Activated T-helper 2 cell treated with anti-CD3 and anti-CD28 coated beads, Interferon-gamma antibody, Interleukin-2, Interleukin-4, amounts not matched to agents 10 μg/mL and 5 μg/mL and 100 μg/mL, durations not matched to agents 14 hours and 24 hours and 36 hours (primary cell): ENCODE data around the gene NUDT19. TPM values are rescaled to one million over a fixed set of nuclear protein-coding genes. Genes with fewer than 3 reads are reported as not detected.
"Not testable (repeated sequence)": the region's sequence is repeated elsewhere in the genome, so short reads cannot be mapped to it uniquely, and the experiment has no call there.

ENCODE experiments used
- DNase-seq: peaks from one replicate; pipeline ENCODE4 v3.0.0; 2021; ENCODE audit warnings: low spot score
- H3K27ac Mint-ChIP-seq: one replicate; pipeline ENCODE4 v1.8.0; 2021; ENCODE audit warnings: mixed read lengths
- H3K27me3 Mint-ChIP-seq: one replicate; pipeline ENCODE4 v1.8.0; 2021; ENCODE audit warnings: low read depth, mixed read lengths
- H3K36me3 Mint-ChIP-seq: one replicate; pipeline ENCODE4 v1.8.0; 2021; ENCODE audit warnings: low read depth, mixed read lengths
- H3K4me1 Mint-ChIP-seq: one replicate; pipeline ENCODE4 v1.8.0; 2021; ENCODE audit warnings: low read depth, mixed read lengths
- H3K4me3 Mint-ChIP-seq: one replicate; pipeline ENCODE4 v1.8.0; 2021; ENCODE audit warnings: low read depth, mild to moderate bottlenecking, moderate library complexity, mixed read lengths
- H3K9me3 Mint-ChIP-seq: one replicate; pipeline ENCODE4 v1.8.0; 2021; ENCODE audit warnings: mixed read lengths
- intact Hi-C: fragments of 100-400 bp; cut with micrococcal nuclease; formaldehyde crosslinking; loops from one replicate; pipeline ENCODE4 v1.15.1; 2023
- total RNA-seq: library from RNA; stranded (reverse); gene quantifications from 2 replicates; pipeline ENCODE4 v1.2.3, GENCODE V29; 2022

Gene NUDT19
- total RNA-seq, 1 donor from 2014 or later = 25.6 TPM

DNA sequence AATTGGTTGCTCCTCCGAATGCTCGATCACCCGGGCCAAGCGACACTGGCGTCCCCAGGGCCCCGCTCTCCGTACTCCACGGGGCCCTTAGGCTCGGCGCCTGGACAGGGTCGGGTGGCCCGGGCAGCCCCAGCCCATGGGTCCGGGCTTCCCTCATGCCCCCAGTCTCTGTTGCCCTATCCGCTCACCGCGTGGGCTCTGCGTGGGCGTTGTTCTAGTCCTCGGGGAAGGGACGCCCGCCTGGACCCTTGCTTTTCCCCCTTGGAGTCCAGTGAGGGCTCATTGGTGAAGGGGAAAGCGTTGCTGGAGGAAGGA lies 29.3 kb downstream of the NUDT19 start:
- Mint-ChIP-seq H3K27me3 (no peaks in the 10 kb centered on the region), H3K9me3 (no peaks in the 10 kb centered on the region), H3K4me3 (no peak overlapping the region), H3K36me3 (no peaks in the 10 kb centered on the region), H3K27ac (no peak overlapping the region), H3K4me1 (no peaks in the 10 kb centered on the region)
- intact Hi-C loops = no loop called here
- DNase-seq = no peak

GRCh38 chr19:32735936-32736335 lies 44.3 kb downstream of the NUDT19 start:
- Mint-ChIP-seq H3K4me1 (no peaks in the 10 kb centered on the region), H3K9me3 (no peaks in the 10 kb centered on the region), H3K27ac (no peak overlapping the region), H3K27me3 (peaks cover 2% of the 10 kb centered on the region), H3K4me3 (no peak overlapping the region), H3K36me3 (no peaks in the 10 kb centered on the region)
- intact Hi-C loops = no loop called here
- no peak for DNase-seq

- H3K36me3 Mint-ChIP-seq = no peaks in the 10 kb centered on the region
- no peak overlapping the region for H3K4me3 Mint-ChIP-seq
- no peaks in the 10 kb centered on the region for H3K4me1 Mint-ChIP-seq
- H3K27me3 Mint-ChIP-seq = no peaks in the 10 kb centered on the region
- intact Hi-C loops = no loop called here
- H3K9me3 Mint-ChIP-seq = no peaks in the 10 kb centered on the region
- no peak overlapping the region for H3K27ac Mint-ChIP-seq
- DNase-seq = no peak
Observed at GRCh38 chr19:32743021-32743420, 51.4 kb downstream of the NUDT19 start.

DNA sequence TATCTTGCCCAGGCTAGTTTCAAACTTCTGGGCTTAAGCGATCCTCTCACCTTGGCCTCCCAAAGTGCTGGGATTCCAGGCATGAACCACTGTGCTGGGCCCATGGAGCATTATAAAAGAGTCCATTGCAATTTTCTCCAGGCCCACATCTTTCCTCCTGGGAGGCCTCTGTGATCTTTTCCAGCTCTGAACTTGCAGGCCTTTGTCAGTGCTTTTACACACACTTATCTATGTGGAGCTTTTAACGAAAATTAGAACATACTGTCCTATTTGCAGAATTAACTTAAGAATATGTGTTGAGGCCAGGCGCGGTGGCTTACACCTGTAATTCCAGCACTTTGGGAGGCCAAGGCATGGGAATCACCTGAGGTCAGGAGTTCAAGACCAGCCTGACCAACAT lies 51.8 kb downstream of the NUDT19 start:
- Mint-ChIP-seq H3K27me3 (no peaks in the 10 kb centered on the region), H3K4me3 (no peak overlapping the region), H3K4me1 (no peaks in the 10 kb centered on the region), H3K36me3 (no peaks in the 10 kb centered on the region), H3K27ac (no peak overlapping the region), H3K9me3 (no peaks in the 10 kb centered on the region)
- intact Hi-C loops = no loop called here
- DNase-seq = no peak

DNA sequence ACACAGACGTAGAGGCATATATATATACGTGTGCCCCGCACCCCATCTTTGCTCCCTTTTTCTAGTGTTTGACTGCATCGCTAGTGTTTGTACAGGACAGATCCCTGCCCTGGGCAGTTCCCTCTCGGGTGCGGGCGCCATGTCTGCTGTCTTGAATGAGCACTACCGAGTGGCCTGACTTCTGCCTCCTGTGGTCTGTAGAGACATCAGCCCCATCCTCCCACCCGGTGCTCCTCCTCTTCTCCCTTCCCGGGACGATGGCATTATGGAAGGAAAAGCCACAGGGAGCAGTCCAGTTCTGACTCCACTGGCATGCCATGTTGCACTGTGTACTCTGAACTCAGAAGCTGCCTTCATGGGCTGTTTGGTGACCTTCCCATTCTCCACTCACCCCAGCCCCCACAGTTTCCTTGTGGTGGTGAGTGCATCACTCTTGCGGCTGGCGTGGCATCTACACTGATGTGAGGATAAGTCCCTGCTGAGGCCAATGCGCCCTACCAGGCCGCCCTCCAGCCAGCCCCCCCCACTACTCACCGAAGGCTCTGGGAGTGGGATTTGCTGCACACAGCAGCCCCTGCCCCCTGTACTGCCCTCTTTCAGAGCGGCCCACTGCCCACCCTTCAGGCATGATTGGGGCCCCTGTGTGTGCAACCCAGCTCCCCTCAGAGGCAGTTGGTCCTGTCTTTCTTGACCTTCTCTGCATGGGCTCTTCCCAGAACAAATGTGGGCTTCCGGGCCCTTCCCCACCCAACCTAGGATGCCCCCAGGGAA lies 53.1 kb downstream of the NUDT19 start:
- no peak overlapping the region for H3K4me3 Mint-ChIP-seq
- peaks cover 7% of the 10 kb centered on the region for H3K27me3 Mint-ChIP-seq
- no peaks in the 10 kb centered on the region for H3K9me3 Mint-ChIP-seq
- H3K27ac Mint-ChIP-seq = no peak overlapping the region
- DNase-seq = no peak
- H3K36me3 Mint-ChIP-seq = no peaks in the 10 kb centered on the region
- intact Hi-C loops = no loop called here
- H3K4me1 Mint-ChIP-seq = no peaks in the 10 kb centered on the region

DNA sequence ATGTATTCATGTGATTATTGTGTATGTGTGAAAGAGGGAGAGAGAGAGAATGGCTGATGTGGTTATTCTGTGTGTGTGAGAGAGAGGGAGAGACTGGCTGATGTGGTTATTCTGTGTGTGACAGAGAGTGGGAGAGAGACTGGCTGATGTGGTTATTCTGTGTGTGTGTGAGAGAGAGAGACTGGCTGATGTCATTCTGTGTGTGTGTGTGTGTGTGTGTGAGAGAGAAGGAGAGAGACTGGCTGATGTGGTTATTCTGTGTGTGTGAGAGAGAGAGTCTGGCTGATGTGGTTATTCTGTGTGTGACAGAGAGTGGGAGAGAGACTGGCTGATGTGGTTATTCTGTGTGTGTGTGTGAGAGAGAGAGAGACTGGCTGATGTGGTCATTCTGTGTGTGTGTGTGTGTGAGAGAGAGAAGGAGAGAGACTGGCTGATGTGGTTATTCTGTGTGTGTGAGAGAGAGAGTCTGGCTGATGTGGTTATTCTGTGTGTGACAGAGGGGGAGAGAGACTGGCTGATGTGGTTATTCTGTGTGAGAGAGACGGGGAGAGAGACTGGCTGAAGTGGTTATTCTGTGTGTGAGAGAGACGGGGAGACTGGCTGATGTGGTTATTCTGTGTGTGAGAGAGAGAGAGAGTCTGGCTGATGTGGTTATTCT lies 54.1 kb downstream of the NUDT19 start:
- DNase-seq = not testable (repeated sequence)

GRCh38 chr19:32746631-32747196 lies 55.1 kb downstream of the NUDT19 start:
- H3K27ac Mint-ChIP-seq, DNase-seq, H3K9me3 Mint-ChIP-seq, H3K4me3 Mint-ChIP-seq, intact Hi-C loops, H3K36me3 Mint-ChIP-seq, H3K4me1 Mint-ChIP-seq: not testable (repeated sequence)
- peaks cover 14% of the 10 kb centered on the region for H3K27me3 Mint-ChIP-seq

More for the DNA sequence above, 54.1 kb downstream of the NUDT19 start:
- H3K27me3 Mint-ChIP-seq = peaks cover 13% of the 10 kb centered on the region
- H3K4me1 Mint-ChIP-seq, H3K27ac Mint-ChIP-seq, intact Hi-C loops, H3K36me3 Mint-ChIP-seq, H3K4me3 Mint-ChIP-seq, H3K9me3 Mint-ChIP-seq: not testable (repeated sequence)

GRCh38 chr19:32748497-32748896 lies 56.9 kb downstream of the NUDT19 start:
- Mint-ChIP-seq H3K9me3 (no peaks in the 10 kb centered on the region), H3K4me1 (no peaks in the 10 kb centered on the region), H3K4me3 (no peak overlapping the region), H3K27me3 (peaks cover 14% of the 10 kb centered on the region), H3K27ac (no peak overlapping the region), H3K36me3 (no peaks in the 10 kb centered on the region)
- intact Hi-C loops = no loop called here
- DNase-seq = no peak

DNA sequence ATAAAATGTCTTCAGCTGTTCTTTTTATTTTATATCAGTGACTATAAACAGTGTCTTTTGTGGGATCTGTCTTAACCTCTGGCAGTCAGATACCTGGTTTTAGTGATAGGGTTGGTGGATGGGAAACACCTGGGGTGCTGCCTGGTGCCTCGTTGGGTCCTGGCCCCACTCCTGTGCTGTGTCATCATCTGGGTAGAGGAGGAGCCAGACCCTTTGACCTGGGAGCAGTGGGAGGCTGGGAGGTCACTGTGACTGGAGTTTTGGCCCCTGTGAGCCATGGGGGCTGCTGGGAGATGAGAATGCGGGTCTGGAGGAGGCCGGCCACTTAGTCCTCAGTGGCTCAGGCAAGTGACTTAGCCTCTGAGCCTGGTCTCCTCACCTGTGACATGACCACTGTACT lies 57.3 kb downstream of the NUDT19 start:
- intact Hi-C loops = no loop called here
- H3K27me3 Mint-ChIP-seq = peaks cover 14% of the 10 kb centered on the region
- H3K4me1 Mint-ChIP-seq = no peaks in the 10 kb centered on the region

DNA sequence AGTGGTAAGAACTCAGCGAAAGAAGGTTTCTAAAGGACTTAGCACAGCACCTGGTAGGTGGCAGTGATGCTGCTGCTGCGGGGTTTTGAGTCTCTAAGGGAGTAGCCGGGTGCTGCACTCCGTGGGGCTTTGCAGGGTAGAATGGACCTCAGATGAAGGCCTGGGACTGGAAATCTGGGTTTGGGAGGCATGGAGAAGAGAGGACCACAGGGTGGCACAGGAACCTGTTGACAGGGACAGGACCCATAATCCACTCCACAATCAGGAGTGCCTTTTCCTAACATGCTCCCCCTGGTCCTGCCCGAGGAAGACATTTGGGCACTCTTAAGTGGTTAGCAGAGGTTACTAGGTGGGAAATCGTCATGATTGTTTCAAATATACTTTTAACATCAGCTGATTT lies 57.7 kb downstream of the NUDT19 start:
- H3K4me3 Mint-ChIP-seq = no peak overlapping the region
- H3K4me1 Mint-ChIP-seq = no peaks in the 10 kb centered on the region
- intact Hi-C loops = no loop called here
- H3K27ac Mint-ChIP-seq = no peak overlapping the region
- H3K36me3 Mint-ChIP-seq = no peaks in the 10 kb centered on the region
- H3K9me3 Mint-ChIP-seq = no peaks in the 10 kb centered on the region
- peaks cover 14% of the 10 kb centered on the region for H3K27me3 Mint-ChIP-seq
- DNase-seq = no peak

More for the DNA sequence above, 57.3 kb downstream of the NUDT19 start:
- no peak overlapping the region for H3K4me3 Mint-ChIP-seq
- no peaks in the 10 kb centered on the region for H3K36me3 Mint-ChIP-seq
- no peak overlapping the region for H3K27ac Mint-ChIP-seq
- no peak for DNase-seq
- no peaks in the 10 kb centered on the region for H3K9me3 Mint-ChIP-seq

GRCh38 chr19:32750441-32751055 lies 58.9 kb downstream of the NUDT19 start:
- no peaks in the 10 kb centered on the region for H3K9me3 Mint-ChIP-seq
- H3K4me1 Mint-ChIP-seq = no peaks in the 10 kb centered on the region
- no peak overlapping the region for H3K4me3 Mint-ChIP-seq
- intact Hi-C loops = no loop called here
- peaks cover 18% of the 10 kb centered on the region for H3K27me3 Mint-ChIP-seq
- DNase-seq = no peak
- no peak overlapping the region for H3K27ac Mint-ChIP-seq
- H3K36me3 Mint-ChIP-seq = no peaks in the 10 kb centered on the region

DNA sequence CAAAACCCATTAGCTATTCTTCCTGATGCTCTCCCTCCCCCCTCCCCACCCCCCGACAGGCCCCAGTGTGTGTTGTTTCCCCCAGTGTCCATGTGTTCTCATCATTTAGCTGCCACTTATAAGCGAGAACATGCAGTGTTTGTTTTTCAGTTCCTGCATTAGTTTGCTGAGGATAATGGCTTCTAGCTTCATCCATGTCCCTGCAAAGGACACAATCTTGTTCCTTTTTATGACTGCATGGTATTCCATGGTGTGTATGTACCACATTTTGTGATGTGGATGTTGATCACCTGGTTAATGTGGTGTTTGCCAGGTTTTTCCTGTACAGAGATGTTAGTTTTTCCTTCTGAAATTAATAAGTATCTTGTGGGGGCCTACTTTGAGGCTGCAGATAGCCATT lies 59.4 kb downstream of the NUDT19 start:
- Mint-ChIP-seq H3K9me3 (no peaks in the 10 kb centered on the region), H3K27ac (no peak overlapping the region), H3K4me1 (no peaks in the 10 kb centered on the region), H3K4me3 (no peak overlapping the region), H3K36me3 (no peaks in the 10 kb centered on the region), H3K27me3 (peaks cover 19% of the 10 kb centered on the region)
- intact Hi-C loops = no loop called here
- DNase-seq = no peak

GRCh38 chr19:32757189-32757588 lies 65.6 kb downstream of the NUDT19 start:
- no peak overlapping the region for H3K27ac Mint-ChIP-seq
- no peaks in the 10 kb centered on the region for H3K36me3 Mint-ChIP-seq
- peaks cover 5% of the 10 kb centered on the region for H3K9me3 Mint-ChIP-seq
- no peaks in the 10 kb centered on the region for H3K4me1 Mint-ChIP-seq
- DNase-seq = no peak
- peaks cover 5% of the 10 kb centered on the region for H3K27me3 Mint-ChIP-seq
- intact Hi-C loops = no loop called here
- H3K4me3 Mint-ChIP-seq = no peak overlapping the region
